B cell (primary cell): ENCODE measurements around the gene CABLES2.

Experiments used
- CTCF ChIP-seq: fragments of 200-600 bp; IDR thresholded peaks from one replicate; pipeline ENCODE4 v1.8.0; 2022; ENCODE audit warnings: antibody characterized with exemption, mild to moderate bottlenecking
- EZH2 ChIP-seq: IDR thresholded peaks from 2 replicates; pipeline ENCODE4 v1.6.1; 2012; ENCODE audit warnings: borderline replicate concordance, low read depth, mild to moderate bottlenecking, moderate library complexity, low read length; ENCODE audit not compliant: insufficient read depth, poor library complexity, severe bottlenecking

- no peak for TF ChIP-seq CTCF
- no peak for TF ChIP-seq EZH2
Measured at GRCh38 chr20:62345681-62346370, 61.3 kb downstream of the CABLES2 start.
